Measurements from ENCODE around the gene RXFP3.

The RXFP3 gene

GRCh38 chr5:33984178-33984577, 48.0 kb downstream of the RXFP3 start:
- DNase-seq: no peak

GRCh38 chr5:33984671-33985124, 48.5 kb downstream of the RXFP3 start, which contains the start of gene SLC45A2:
SLC45A2 (minus strand) TSS chr5:33984693; CDS start chr5:33984583, 110 bp downstream.
- DNase-seq: no peak

- DNase-seq: no peak
Observed at GRCh38 chr5:33985447-33985846, 49.3 kb downstream of the RXFP3 start.

All from NK-92 treated with Interleukin-12 subunit alpha and Interleukin-12 subunit beta, amount 100 ng/mL, for 24 hours (cell line).